GM18520 (cell line): ENCODE measurements around the gene USP35.

Experiments
- ATAC-seq: cut with Tn5 transposase; IDR thresholded peaks from one replicate; pipeline ENCODE4 v1.9.1; 2021; ENCODE audit not compliant: unreplicated experiment

Gene USP35

DNA sequence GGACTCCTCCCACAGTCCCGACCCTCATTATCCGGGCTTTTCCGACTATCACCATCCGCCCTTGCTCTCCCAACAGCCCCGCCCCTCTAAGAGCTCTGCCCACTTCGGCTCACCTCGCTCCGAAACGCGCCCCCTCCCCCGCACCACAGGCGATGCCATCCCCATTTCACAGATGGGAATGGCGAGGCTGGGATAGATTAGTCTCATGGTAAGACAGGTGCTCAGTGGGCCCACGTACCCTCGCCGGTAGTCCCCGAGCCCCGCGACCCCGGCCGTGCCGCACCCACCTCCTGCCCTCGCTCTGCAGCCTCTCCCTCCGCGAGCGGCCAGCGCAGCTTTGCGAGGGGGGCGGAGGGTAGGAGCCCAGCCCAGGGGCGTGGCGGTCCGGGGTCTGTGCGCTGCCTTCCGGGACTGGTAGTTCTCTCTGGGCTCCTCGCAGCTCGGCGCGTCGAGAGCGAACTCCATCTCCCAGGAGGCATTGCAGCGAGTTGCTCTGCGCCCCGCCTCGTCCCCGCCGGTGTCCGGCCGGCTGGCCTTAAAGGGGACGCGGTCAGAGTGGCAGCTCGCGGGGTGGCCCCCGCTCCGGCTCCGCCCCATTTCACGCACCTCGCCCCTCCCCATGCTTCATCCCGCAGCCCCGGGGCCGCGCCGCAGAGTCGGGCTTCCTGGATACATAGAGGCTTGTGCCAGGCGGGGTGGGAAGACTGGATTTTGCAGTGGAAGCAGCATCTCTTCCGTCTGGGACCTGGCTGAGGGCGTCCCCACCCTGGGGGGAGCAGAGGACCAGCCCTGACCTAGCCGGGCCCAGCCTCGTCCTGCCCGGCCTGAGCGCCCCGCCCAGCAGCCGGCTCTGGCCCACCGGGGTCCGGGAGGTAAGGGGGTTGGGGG, at the start of gene USP35, which contains the start of gene KCTD21:
Gene USP35, plus strand, starts transcription at position 634 of the 888 bp plus-strand sequence. CDS start 7,327 bp downstream, outside the sequence.
Gene KCTD21, minus strand, starts transcription at position 341 of the 888 bp plus-strand sequence. CDS start 14,072 bp downstream, outside the sequence.
- ATAC-seq: peak; percentile 96

DNA sequence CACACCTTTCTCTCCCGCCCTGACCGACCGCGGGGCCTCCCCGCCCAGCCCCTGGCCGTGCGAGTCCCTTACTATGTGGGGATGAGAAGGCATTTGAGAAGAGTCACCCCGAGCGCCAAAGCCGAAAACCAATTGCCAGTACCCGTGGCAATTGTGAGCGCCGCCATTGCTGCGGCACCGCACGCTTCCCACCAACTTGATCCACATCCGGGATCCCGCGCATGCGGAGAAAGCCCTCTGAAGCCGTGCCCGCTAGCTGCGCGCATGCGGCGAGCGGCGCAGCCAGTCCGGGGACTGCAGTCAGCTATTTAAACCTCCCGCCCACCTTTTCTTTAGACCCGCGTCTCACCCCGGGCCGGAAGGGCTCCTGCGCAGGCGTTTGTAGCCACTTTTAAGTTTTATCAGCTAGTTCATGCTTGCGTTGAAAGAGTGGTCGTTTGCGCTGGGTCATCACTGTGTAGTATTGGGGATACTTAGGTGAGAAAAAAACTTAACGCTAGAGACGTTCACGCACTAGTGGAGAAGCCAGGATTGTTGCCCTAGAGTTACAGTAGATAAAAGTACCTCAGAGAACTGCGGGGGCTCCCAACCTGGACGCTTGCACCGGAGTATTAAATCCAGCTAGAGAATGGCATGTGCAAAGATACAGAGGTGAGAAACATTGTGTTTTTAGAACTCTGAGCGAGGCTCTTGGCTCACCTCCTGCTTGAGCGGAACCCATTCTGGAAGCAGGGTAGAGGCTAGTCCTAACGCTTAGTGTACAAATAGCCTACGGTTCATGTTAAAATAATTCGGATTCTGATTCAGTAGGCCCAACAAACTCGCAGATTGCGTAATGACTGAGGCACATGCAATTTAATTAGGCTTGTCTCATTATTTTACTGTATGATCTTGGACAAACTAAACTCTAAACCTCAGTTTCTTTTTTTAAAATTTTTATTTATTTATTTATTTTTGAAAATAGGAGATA, 49.0 kb upstream of the USP35 start, which contains the start of gene ALG8:
Gene ALG8, minus strand, starts transcription at position 205 of the 970 bp plus-strand sequence. Its CDS starts 38 bp downstream, at position 167.
- peak; percentile 86 for ATAC-seq

DNA sequence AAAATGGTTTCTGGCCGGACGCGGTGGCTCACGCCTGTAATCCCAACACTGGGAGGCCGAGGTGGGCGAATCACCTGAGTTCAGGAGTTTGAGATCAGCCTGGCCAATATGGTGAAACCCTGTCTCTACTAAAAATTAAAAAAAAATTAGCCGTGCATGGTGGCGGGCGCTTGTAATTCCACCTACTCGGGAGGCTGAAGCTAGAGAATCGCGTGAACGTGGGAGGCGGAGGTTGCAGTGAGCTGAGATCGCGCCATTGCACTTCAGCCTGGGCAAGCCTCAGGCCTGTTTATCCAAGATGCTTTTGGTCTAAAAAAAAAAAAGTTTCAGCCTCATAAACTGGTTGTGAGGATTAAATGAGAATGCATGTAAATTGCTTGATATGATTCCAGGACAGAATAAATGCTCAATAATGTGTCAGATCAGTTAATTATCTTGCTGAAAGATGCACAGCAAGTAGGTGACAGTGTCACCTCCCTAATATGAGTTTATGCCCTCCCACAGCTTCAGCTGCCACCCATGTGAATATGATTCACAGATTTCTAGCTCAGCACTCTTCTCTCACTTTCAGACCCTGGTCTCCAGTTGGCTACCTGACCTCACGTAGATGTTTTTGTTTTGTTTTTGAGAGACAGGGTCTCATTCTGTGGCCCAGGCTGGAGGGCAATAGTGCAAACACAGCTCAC, 48.2 kb upstream of the USP35 start:
- ATAC-seq: no peak

- no peak for ATAC-seq
Measured at GRCh38 chr11:78145511-78146025, 43.2 kb upstream of the USP35 start.

GRCh38 chr11:78147807-78148206, 40.9 kb upstream of the USP35 start:
- ATAC-seq: no peak

DNA sequence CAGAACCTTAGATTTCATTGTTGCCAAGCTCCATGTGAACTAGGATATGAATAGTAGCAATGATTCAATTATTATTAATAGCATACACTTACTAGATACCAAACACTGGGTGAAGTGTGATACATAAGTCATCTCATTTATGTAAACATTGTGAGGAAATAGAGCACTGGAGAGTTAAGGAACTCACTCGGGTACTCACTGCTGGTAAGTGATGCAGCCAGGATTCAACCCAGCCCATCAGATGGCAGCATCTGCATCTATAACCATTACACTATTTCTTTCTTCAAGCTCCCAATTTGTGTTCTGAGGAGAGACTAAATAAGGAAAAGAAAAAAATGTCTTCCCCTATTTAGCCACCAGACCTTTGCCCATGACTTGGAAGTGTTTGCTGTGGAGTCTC, 39.1 kb upstream of the USP35 start:
- ATAC-seq: no peak

- no peak for ATAC-seq
Measured at GRCh38 chr11:78150346-78150745, 38.4 kb upstream of the USP35 start.

GRCh38 chr11:78150754-78151153, 38.0 kb upstream of the USP35 start:
- no peak for ATAC-seq

GRCh38 chr11:78151804-78152203, 36.9 kb upstream of the USP35 start:
- no peak for ATAC-seq

DNA sequence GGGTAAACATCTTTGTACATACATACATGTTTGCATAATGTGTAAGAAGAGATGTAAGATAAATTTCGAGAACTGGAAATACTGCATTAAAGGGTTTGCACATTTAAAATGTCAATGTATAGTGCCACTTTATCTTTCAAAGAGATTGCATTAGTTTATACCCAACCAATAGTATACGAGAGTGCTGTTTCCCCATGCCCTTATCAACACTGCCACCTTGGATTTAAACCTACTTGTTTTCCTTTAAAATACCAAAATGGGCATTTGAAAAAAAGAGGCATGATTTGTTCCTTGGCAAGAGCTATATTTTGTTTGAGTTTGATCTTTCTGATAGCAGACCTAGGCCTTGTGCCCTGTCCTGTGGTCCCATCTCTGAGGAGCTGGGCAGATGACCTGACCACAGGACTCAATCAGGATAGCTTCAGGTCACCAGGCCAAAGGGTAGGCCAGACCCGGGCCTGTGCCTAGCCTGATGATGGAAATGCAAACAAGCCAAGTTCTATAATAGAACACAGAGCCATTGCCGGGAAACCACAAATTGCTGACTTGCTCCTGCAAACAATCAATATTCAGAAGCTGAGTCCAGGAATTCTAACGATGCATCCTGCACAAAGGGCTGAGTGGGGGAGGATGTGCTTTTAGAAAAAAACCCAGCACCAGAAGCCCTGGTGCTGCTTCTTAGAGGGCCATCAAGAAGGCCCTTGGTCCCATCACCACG, 32.4 kb upstream of the USP35 start:
- no peak for ATAC-seq

GRCh38 chr11:78158987-78159652, 29.6 kb upstream of the USP35 start:
- no peak for ATAC-seq

- no peak for ATAC-seq
Measured at GRCh38 chr11:78160557-78160956, 28.2 kb upstream of the USP35 start.

GRCh38 chr11:78161346-78161745, 27.4 kb upstream of the USP35 start:
- ATAC-seq: no peak

DNA sequence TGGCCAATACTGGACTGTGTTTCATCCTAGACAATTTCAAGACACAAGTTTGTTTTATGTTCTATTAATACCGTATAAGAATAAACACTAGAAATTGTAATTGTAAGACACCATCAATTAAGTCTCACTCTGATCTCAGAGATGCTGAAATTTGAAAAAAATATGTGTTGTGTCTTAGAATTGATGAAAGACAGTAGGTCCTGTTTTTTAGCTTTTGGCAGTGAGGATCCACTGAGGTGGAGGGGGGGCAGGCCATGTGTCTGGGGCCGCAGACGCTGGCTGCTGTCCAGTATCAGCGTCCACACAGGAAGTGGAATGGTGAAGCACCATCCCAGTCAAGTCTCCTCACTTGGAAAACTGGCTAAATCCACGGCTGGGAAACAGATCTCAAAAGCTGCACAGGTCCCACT, 26.8 kb upstream of the USP35 start:
- no peak for ATAC-seq

- no peak for ATAC-seq
Measured at GRCh38 chr11:78163828-78164227, 24.9 kb upstream of the USP35 start.

- ATAC-seq: no peak
Measured at GRCh38 chr11:78164471-78164870, 24.2 kb upstream of the USP35 start.

DNA sequence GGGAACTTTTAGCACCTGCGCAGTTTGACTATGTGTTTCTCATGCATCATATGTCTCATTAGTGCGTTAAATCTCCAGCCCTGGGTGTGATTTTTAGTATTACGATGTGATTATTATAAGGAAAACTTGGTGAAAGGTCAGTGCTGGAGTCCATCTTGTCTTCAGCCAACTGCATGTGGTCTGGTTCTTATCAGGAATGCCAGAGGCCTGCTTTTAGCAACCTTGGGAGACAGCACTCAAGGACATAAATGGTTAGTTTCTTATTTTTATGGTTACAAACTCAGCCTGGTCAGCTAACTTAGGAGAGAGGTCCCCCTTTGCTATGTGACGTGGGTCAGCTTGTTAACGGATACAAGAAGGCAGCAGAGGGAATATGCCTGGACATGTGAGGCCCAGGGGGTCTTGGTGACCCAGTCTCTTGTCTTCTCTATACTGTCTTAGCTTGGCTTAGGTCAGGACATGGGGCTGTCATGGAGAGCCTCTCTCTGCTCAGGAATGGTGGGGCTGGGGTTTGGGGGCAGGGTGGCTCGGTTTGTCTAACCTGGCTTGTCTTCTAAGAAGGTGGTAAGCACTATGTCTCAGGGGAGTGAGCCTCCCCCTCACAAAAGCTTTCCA, 21.8 kb upstream of the USP35 start:
- ATAC-seq: no peak

GRCh38 chr11:78168539-78169477, 19.9 kb upstream of the USP35 start:
- no peak for ATAC-seq
